ENCODE results near the gene PTPRD. TPM values are rescaled to one million over a fixed set of nuclear protein-coding genes. Genes with fewer than 3 reads are reported as not detected.

PTPRD gene
- total RNA-seq, 1 experiment from 2014 or later, result 69.6 TPM

DNA sequence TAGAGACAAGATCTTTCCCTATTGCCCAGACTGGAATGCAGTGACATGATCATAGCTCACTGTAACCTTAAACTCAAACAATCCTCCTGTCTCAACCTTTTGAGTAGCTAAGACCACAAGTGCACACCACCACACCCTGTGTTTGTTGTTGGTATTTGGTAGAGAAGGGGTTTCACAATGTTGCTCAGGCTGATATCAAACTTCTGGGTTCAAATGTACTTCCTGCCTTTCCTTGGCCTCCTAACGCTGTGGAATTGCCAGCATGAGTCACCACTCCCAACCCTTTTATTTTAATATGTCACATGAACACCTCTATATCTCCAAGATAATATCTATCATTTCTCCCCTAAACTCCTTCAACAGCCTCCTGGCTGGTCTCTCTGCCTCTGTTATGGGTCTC is 719.0 kb downstream of the PTPRD start (continued):
- no peak for TF ChIP-seq CREM (CRISPR knock-in tag; IDR thresholded peaks at IDR 0.05)
- TF ChIP-seq, protein P1, sequence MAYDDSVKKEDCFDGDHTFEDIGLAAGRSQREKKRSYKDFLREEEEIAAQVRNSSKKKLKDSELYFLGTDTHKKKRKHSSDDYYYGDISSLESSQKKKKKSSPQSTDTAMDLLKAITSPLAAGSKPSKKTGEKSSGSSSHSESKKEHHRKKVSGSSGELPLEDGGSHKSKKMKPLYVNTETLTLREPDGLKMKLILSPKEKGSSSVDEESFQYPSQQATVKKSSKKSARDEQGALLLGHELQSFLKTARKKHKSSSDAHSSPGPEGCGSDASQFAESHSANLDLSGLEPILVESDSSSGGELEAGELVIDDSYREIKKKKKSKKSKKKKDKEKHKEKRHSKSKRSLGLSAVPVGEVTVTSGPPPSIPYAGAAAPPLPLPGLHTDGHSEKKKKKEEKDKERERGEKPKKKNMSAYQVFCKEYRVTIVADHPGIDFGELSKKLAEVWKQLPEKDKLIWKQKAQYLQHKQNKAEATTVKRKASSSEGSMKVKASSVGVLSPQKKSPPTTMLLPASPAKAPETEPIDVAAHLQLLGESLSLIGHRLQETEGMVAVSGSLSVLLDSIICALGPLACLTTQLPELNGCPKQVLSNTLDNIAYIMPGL (CRISPR knock-in tag; IDR thresholded peaks at IDR 0.05), result no peak

DNA sequence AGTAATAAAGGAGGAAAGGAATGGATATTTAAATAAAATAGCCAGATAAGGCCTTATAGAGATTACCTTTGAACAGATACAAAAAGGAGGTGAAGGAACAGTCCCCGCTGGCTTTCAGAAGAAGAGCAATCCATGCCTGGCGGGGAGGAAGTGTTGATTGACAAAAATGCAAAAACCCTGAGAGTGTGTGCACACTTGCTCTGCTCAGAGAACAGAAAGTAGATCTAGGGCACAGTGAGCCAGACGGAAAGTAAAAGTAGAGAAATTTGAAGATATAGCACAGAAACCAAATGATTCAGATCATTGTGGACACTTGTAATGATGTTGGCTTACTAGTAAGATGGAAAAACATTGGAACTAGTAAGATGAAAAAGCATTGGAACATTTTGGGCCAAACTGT is 720.6 kb downstream of the PTPRD start:
- no peak for ATAC-seq
- CTCF ChIA-PET, result interaction anchor here (0.9 kb wide), 1 partner anchor 51 kb away, joined by 3 read pairs; no protein-coding TSS in a partner anchor

More for the DNA sequence above, 720.6 kb downstream of the PTPRD start:
- H3K9me3 Mint-ChIP-seq, result peaks cover 14% of the 10 kb centered on the region
- no peaks in the 10 kb centered on the region for H3K27me3 Mint-ChIP-seq (ENCODE audit: low read depth)
- DNase-seq (ENCODE audit: low spot score), result no peak
- H3K4me3 Mint-ChIP-seq, result no peak overlapping the region
- peaks cover 6% of the 10 kb centered on the region for H3K4me1 Mint-ChIP-seq
- no peak for TF ChIP-seq RELA (CRISPR knock-in tag; IDR thresholded peaks at IDR 0.05; ENCODE audit: borderline replicate concordance)
- TF ChIP-seq, protein P2, sequence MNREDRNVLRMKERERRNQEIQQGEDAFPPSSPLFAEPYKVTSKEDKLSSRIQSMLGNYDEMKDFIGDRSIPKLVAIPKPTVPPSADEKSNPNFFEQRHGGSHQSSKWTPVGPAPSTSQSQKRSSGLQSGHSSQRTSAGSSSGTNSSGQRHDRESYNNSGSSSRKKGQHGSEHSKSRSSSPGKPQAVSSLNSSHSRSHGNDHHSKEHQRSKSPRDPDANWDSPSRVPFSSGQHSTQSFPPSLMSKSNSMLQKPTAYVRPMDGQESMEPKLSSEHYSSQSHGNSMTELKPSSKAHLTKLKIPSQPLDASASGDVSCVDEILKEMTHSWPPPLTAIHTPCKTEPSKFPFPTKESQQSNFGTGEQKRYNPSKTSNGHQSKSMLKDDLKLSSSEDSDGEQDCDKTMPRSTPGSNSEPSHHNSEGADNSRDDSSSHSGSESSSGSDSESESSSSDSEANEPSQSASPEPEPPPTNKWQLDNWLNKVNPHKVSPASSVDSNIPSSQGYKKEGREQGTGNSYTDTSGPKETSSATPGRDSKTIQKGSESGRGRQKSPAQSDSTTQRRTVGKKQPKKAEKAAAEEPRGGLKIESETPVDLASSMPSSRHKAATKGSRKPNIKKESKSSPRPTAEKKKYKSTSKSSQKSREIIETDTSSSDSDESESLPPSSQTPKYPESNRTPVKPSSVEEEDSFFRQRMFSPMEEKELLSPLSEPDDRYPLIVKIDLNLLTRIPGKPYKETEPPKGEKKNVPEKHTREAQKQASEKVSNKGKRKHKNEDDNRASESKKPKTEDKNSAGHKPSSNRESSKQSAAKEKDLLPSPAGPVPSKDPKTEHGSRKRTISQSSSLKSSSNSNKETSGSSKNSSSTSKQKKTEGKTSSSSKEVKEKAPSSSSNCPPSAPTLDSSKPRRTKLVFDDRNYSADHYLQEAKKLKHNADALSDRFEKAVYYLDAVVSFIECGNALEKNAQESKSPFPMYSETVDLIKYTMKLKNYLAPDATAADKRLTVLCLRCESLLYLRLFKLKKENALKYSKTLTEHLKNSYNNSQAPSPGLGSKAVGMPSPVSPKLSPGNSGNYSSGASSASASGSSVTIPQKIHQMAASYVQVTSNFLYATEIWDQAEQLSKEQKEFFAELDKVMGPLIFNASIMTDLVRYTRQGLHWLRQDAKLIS (CRISPR knock-in tag; IDR thresholded peaks at IDR 0.05; ENCODE audit: borderline replicate concordance), result no peak
- TF ChIP-seq, protein P3, sequence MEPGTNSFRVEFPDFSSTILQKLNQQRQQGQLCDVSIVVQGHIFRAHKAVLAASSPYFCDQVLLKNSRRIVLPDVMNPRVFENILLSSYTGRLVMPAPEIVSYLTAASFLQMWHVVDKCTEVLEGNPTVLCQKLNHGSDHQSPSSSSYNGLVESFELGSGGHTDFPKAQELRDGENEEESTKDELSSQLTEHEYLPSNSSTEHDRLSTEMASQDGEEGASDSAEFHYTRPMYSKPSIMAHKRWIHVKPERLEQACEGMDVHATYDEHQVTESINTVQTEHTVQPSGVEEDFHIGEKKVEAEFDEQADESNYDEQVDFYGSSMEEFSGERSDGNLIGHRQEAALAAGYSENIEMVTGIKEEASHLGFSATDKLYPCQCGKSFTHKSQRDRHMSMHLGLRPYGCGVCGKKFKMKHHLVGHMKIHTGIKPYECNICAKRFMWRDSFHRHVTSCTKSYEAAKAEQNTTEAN (CRISPR knock-in tag; IDR thresholded peaks at IDR 0.05), result no peak
- TF ChIP-seq, protein P4, sequence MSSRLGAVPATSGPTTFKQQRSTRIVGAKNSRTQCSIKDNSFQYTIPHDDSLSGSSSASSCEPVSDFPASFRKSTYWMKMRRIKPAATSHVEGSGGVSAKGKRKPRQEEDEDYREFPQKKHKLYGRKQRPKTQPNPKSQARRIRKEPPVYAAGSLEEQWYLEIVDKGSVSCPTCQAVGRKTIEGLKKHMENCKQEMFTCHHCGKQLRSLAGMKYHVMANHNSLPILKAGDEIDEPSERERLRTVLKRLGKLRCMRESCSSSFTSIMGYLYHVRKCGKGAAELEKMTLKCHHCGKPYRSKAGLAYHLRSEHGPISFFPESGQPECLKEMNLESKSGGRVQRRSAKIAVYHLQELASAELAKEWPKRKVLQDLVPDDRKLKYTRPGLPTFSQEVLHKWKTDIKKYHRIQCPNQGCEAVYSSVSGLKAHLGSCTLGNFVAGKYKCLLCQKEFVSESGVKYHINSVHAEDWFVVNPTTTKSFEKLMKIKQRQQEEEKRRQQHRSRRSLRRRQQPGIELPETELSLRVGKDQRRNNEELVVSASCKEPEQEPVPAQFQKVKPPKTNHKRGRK (CRISPR knock-in tag; IDR thresholded peaks at IDR 0.05; ENCODE audit: borderline replicate concordance), result no peak
- TF ChIP-seq ELF4 (CRISPR knock-in tag; IDR thresholded peaks at IDR 0.05; ENCODE audit: low read depth), result no peak
- no peak for TF ChIP-seq ETV6 (CRISPR knock-in tag; IDR thresholded peaks at IDR 0.05)
- no peak for TF ChIP-seq IRF2 (CRISPR knock-in tag; IDR thresholded peaks at IDR 0.05; ENCODE audit: borderline replicate concordance, low read depth)
- no peak for TF ChIP-seq FOXJ3 (CRISPR knock-in tag; IDR thresholded peaks at IDR 0.05; ENCODE audit: borderline replicate concordance)
- TF ChIP-seq, protein P5, sequence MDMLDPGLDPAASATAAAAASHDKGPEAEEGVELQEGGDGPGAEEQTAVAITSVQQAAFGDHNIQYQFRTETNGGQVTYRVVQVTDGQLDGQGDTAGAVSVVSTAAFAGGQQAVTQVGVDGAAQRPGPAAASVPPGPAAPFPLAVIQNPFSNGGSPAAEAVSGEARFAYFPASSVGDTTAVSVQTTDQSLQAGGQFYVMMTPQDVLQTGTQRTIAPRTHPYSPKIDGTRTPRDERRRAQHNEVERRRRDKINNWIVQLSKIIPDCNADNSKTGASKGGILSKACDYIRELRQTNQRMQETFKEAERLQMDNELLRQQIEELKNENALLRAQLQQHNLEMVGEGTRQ (CRISPR knock-in tag; IDR thresholded peaks at IDR 0.05), result no peak
- TF ChIP-seq, protein P6, sequence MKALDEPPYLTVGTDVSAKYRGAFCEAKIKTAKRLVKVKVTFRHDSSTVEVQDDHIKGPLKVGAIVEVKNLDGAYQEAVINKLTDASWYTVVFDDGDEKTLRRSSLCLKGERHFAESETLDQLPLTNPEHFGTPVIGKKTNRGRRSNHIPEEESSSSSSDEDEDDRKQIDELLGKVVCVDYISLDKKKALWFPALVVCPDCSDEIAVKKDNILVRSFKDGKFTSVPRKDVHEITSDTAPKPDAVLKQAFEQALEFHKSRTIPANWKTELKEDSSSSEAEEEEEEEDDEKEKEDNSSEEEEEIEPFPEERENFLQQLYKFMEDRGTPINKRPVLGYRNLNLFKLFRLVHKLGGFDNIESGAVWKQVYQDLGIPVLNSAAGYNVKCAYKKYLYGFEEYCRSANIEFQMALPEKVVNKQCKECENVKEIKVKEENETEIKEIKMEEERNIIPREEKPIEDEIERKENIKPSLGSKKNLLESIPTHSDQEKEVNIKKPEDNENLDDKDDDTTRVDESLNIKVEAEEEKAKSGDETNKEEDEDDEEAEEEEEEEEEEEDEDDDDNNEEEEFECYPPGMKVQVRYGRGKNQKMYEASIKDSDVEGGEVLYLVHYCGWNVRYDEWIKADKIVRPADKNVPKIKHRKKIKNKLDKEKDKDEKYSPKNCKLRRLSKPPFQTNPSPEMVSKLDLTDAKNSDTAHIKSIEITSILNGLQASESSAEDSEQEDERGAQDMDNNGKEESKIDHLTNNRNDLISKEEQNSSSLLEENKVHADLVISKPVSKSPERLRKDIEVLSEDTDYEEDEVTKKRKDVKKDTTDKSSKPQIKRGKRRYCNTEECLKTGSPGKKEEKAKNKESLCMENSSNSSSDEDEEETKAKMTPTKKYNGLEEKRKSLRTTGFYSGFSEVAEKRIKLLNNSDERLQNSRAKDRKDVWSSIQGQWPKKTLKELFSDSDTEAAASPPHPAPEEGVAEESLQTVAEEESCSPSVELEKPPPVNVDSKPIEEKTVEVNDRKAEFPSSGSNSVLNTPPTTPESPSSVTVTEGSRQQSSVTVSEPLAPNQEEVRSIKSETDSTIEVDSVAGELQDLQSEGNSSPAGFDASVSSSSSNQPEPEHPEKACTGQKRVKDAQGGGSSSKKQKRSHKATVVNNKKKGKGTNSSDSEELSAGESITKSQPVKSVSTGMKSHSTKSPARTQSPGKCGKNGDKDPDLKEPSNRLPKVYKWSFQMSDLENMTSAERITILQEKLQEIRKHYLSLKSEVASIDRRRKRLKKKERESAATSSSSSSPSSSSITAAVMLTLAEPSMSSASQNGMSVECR (CRISPR knock-in tag; IDR thresholded peaks at IDR 0.05; ENCODE audit: borderline replicate concordance), result no peak
- TF ChIP-seq ZNF671 (CRISPR knock-in tag; IDR thresholded peaks at IDR 0.05), result no peak
- no peak for TF ChIP-seq GTF2I (CRISPR knock-in tag; conservative IDR thresholded peaks at IDR 0.05)
- no peak for TF ChIP-seq EMX1 (CRISPR knock-in tag; IDR thresholded peaks at IDR 0.05)
- TF ChIP-seq, protein P7, sequence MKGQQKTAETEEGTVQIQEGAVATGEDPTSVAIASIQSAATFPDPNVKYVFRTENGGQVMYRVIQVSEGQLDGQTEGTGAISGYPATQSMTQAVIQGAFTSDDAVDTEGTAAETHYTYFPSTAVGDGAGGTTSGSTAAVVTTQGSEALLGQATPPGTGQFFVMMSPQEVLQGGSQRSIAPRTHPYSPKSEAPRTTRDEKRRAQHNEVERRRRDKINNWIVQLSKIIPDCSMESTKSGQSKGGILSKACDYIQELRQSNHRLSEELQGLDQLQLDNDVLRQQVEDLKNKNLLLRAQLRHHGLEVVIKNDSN (CRISPR knock-in tag; IDR thresholded peaks at IDR 0.05), result no peak
- no peak for TF ChIP-seq TP53 (CRISPR knock-in tag; IDR thresholded peaks at IDR 0.05)
- no peaks in the 10 kb centered on the region for H3K36me3 Mint-ChIP-seq
- H3K27ac Mint-ChIP-seq, result no peak overlapping the region
- POLR2A ChIA-PET, result no interaction called here
